ENCODE measurements around the gene SENP6. TPM values are rescaled to one million over a fixed set of nuclear protein-coding genes. Genes with fewer than 3 reads are reported as not detected.
"Not testable (repeated sequence)": the region's sequence is repeated elsewhere in the genome, so short reads cannot be mapped to it uniquely, and the experiment has no call there.

The SENP6 gene
- total RNA-seq, 2 donors from 2014 or later: 98.5 to 109 TPM

DNA sequence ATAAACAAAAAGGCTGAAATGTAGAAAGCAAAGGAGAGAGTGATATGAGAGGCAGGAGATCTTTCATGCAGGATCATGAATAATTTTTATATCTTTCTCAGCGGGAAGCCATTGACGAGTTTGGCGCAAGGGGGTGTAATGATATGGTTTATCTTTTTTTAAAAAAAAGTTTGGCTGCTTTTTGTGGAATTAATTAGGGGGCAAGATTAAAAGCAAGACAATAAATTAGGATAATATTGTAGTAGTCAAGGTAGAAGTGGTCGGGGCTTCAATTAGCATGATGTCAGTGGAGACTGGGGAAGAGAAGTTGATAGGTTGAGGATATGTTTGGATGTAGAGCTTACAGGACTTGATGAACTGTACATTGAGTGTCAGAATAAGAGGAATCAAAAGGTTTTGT is 4.0 kb downstream of the SENP6 start:
- no peak for DNase-seq (ENCODE audit: low spot score)
- intact Hi-C loops (cut with DNase I): no loop called here

DNA sequence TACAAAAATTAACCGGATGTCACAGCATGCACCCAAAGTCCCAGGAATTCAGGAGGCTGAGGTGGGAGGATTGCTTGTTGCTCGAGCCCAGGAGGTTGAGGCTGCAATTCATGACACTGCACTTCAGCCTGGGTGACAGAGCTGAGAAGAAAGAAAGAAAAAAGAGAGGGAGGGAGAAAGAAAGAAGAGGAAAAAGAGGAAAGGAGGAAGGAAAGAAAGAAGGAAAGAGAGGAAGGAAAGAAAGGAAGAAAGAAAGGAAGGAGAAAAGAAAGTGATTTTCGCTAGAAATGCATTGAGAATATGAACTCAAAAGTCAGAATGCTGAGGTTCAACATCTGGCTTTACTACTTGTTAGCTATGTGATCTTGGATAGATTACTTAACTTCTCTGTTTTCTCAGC is 6.6 kb downstream of the SENP6 start:
- intact Hi-C loops (cut with DNase I): no loop called here

DNA sequence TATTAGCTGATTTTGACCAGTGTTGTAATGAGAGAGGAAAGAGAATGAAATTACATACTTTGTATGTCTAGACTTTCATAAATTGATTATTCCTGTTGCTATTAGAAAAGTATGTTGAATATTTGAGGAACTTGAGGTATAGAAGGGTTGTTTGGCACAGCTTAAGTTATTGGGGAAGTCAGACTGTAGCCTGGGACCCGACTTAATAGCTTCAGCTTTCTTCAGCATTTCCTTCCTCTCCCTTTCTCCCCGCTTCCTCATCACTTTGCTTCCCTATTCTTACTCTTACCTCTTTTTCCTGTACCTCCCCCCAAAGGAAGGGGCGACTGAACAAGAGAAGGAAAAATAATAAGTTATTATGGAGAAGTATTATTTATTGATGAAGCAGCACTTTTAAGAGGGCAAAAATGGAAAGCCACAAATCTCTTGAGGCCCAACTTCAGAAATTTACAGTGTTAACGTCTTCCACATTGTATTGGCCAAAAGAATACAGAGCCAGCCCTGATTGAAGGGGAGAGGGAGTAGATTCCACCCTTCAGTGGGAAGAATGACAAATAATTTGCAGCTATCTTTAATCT is 7.4 kb downstream of the SENP6 start:
- DNase-seq (ENCODE audit: low spot score): no peak
- intact Hi-C loops (cut with DNase I): no loop called here

More for the DNA sequence above, 6.6 kb downstream of the SENP6 start:
- no peak for DNase-seq (ENCODE audit: low spot score)

DNA sequence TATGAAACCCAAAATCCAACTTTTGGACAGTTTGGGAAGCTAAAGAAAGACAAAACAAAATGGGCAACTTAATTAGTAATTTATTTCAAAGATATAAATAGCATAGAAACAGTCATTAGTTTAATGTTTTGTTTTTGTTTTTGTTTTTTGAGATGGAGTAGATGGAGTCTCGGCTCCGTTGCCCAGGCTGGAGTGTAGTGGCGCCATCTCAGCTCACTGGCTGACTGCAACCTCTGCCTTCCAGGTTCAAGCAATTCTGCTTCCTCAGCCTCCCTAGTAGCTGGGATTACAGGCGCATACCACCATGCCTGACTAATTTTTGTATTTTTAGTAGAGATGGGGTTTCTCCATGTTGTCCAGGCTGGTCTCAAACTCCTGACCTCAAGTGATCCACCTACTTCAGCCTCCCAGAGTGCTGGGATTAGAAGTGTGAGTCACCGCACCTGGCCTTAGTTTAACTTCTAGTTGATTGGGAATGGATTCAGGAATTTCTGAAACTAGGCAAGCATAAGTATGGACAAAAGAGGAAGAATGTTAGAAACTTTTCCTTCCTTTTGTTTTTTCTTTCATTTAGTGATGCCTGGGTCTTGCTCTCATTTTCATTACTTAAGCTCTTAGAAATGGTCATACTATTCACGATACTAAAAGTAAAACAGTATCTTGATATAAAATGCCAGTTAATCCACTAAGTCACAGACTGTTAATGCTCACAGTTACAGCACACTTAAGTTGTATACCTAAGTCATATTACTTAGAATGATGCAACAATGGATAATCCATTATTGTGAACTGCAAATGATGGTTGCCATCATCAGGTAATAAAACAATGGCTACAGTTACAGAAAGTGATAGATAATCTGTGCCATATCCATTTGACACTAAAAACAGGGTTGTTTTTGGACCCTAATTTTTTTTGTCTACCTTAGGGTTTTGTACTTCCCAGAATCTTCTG is 8.2 kb downstream of the SENP6 start:
- DNase-seq (ENCODE audit: low spot score): no peak
- intact Hi-C loops (cut with DNase I): no loop called here

DNA sequence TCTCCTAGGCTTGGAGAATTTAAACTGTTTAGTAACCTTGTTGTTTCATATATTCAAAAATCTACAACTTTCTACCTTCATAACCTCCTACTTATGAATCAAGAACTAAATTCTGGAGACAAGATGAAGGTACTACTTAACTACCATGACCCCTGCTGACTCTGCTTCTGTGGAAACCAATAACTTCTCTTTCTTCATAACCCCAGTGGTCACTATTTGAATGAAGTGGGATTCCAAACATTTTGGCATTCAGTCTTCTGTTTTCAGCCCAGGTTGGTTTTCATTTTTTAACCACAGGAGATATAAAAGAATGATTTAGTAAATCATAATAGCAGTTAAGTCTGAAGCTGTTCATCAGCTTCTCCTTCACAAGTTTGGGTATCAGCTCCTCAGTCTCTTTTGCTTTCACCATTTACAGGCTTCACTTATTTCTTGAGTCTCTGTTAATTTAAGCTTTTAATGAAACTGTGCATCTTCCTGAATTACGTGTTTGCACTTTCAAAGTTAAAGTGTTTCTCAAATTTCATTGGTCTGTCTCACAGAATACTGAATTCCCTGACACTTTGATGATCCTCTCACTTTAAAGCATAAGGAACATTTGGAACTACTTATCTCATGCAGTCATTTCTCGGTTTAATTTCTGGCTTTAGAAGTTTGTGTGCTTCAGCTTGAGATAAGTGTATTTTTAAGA is 9.5 kb downstream of the SENP6 start:
- no peak for DNase-seq (ENCODE audit: low spot score)
- intact Hi-C loops (cut with DNase I): no loop called here

DNA sequence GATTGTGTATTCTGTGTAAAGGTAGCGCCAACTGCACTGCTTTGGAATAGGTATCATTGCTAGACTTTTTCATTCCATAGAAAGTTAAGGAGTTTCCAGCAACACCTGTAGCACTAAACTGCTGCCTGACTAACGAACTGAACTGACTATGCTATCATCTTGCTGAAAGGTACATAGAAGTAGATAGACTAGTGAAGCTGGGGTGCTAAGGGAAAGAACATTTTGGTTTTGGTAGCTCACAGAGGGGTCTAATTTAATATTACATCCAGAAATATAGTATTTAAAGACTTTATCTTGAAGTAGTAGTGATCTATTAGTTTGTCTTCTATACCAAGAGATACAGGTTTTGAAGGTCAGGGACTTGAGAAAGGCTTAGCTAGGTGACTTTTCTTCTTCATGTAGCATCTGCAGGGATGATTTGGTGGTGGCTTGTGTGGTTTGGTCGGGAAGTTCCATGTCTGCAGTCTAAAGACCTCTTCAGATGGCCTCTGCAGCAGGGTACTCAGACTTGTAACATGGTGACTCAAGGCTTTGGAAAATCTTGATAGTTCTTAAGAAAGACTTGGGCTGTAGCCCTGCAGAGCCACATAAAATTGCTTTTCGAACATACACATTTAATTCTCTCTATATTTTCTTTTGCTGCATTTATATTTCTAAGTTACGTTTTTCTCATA is 10.2 kb downstream of the SENP6 start:
- DNase-seq (ENCODE audit: low spot score): no peak
- intact Hi-C loops (cut with DNase I): no loop called here

DNA sequence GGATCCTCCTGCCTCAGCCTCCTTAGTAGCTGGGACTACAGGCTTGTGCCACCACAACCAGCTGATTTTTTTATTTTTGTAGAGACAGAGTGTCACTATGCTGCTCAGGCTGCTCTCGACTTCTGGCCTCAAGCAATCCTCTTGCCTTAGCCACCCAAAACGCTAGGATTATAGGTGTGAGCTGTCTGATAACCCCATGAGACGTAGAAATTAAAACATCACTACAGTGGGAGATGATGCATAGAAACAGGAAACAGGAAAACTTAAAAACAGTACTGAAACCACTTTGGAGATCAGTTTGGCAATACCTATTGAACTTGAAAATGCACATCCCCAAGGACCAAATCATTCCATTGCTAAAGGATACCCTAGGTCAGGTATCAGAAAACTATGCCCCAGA is 10.8 kb downstream of the SENP6 start:
- intact Hi-C loops (cut with DNase I): no loop called here
- no peak for DNase-seq (ENCODE audit: low spot score)

DNA sequence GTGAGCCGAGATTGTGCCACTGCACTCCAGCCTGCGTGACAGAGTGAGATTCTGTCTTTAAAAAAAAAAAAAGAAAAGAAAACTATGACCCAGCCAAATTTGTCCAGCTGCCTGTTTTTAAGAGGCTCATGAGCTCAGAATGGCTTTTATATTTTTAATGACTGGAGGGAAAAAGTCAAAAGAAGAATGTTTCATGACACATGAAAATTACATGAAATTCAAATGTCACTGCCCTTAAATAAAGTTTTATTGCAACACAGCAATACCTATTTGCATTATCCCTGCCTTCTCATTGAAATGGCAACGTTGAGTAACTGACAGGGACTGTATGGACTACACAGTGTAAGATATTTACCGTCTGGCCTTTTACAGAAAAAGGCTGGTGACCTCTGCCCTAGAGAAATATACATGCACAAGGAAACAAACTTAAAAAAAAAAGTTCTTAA is 11.4 kb downstream of the SENP6 start:
- DNase-seq (ENCODE audit: low spot score): no peak
- intact Hi-C loops (cut with DNase I): no loop called here

DNA sequence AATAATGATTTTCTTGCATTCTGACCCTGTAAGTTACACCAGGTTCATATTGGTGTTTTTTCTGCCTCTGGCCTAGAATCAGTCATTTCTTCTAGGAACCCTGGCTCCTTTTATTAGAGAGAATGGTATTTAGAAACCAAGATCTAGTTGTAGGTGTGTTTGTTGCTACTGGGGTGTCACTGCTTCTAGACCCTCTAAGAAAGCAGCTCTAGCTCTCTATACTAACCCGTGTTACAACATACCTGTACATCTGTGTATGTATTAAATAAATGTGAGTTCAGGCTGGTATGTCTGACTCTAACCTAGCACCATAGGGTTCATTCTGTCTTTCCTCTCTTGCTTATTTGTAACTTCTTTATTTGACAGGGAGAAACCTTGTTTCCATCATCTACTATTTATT is 16.8 kb downstream of the SENP6 start:
- intact Hi-C loops (cut with DNase I): no loop called here
- no peak for DNase-seq (ENCODE audit: low spot score)

DNA sequence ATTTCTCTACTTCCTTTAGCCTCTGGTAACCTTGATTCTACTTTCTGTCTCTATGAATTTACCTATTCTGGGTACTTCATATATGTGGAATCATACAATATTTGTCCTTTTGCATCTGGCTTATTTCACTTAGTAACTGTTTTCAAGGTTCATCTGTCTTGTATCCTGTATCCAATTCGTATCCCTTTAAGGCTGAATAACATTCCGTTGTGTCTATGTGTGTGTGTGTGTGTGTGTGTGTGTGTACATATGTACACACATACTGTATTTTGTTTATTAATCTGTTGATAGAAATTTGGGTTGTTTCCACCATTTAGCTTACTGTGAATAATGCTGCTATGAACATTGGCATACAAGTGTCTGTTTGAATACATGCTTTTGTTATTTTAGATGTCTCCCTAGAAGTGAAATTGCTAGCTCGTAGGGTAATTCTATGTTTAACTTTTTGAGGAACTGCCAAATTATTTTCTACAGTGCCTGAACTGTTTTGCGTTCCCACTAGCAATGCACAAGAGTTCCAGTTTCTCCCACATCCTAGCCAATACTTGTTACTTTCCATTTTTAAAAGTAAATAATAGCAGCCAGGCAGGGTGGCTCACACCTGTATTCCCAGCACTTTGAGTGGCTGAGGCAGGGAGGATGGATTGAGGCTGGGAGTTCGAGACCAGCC is 17.7 kb downstream of the SENP6 start:
- no peak for DNase-seq (ENCODE audit: low spot score)
- intact Hi-C loops (cut with DNase I): no loop called here

DNA sequence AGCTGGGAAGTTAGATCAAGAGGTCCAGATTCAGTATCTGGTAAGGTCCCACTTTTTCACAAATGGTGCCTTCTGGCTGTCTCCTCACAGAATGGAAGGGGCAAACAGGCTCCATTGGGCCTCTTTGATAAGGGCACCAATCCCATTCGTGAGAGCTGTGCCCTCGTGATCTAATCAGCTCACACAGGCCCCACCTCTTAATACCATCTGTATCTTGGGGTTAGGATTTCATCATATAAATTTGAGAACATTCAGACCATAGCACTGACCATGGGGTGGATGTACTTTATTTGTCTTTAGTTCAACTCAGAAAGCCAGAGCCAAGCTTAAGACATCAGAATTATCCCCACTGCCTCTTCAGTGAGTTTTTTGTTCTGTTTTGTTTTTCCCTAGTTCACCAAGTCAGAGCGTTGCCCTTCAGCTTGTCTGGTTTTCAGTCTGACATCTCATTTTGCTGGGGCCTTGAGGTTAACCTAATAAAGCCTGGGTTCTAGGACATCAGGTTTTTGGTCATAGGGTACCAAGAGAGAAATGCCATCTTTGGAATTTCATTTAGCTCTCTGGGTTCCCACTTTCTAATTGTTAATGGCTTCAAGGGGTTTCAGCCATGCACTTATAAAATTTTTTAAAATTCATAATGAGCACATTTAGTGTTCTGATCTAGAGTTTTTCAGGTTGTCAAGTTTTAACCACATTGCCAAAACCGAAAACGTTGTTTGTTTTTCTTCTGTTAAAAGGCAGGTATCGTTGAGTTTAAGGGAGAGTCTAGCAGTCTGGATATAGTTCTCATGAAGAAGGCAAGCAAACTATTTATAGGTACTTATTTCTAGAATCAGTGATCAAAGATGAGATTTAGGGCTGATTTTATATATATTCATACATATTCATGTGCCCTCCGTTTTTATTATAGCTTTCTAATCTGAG is 19.0 kb downstream of the SENP6 start:
- intact Hi-C loops (cut with DNase I): no loop called here
- DNase-seq (ENCODE audit: low spot score): no peak

DNA sequence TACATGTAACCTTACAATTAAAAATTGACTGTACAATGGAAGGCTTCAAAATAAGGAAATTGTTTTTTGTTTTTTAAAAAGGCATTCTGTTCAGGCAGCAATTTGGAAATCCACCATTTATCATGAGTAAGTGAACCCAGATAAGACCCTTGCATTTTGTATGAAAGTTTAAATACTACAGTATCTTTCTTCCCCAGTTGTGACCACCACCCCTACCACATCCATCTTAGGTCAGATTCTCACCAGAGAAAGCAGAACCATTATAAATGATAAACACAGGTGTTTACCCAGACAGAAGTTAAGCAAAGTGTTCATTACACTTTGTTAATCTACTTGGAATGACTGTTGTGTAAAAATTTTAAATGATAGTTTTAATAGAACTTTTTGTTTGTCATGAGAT is 20.2 kb downstream of the SENP6 start:
- DNase-seq (ENCODE audit: low spot score): no peak
- intact Hi-C loops (cut with DNase I): no loop called here

DNA sequence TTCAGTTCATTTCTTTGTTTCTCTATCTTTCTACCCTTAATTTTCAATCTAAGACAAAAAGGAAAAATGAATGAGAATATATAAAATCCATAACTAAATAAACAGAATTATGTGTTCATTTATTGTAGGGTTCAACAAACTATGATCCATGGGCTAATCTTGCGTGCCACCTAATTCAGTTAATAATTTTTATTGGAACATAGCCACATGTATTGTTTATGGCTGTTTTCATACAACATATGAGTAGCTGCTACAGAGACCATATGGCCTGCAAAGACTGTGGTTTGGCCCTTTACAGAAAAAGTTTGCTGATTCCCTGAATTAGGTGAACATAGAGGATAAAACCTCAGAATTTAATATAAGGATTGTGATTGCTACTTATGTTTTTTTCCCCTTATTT is 21.8 kb downstream of the SENP6 start:
- intact Hi-C loops (cut with DNase I): no loop called here
- DNase-seq (ENCODE audit: low spot score): no peak

DNA sequence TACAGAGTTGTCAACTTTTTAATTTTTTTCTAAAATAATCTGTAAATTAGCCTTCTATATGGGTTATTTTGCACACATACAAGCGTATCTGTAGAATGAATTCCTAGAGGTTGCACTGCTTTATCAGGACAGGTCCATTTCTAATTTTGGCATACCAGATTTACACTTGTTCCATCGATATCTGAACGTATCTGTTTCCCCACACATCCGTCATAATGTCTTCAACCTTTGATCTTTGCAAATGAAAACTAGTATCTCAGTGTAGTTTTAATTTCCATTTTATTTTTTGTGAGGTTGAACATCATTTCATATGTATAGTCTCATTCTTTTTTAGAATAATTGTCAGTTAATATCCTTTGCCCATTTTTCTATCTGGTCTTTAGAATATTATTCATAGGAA is 22.7 kb downstream of the SENP6 start:
- intact Hi-C loops (cut with DNase I): no loop called here
- DNase-seq (ENCODE audit: low spot score): no peak

DNA sequence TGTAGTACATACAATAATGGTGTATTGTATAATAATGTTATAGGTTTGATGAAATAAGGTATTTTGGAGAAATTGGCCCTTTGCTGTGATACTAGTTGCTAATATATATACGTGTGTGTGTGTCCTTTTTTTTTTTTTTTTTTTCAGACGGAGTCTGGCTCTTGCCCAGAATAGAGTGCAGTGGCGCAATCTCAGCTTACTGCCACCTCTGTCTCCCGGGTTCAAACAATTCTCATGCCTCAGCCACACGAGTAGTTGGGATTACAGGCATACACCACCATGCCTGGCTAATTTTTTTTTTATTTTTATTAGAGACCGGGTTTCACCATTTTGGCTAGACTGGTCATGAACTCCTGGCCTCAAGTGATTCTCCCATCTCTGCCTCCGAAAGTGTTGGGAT is 23.3 kb downstream of the SENP6 start:
- intact Hi-C loops (cut with DNase I): no loop called here
- DNase-seq (ENCODE audit: low spot score): no peak

DNA sequence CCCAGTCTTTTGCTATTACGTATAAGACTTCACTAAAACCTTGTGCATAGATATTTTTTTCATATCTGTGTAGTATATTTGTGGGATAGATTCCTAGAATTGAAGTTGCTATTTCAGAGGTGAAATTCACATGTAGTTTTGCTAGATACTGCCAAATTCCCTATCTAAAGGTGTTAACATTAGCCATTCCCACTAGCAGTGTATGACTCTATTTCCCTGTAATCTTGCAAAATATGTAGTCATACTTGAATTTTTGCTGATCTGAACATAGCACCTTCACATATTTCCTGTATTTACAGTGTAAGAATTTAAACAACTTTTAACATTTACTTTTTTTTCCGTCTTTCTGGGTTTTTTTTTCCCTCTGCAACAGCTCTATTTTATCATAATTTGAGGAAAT is 24.9 kb downstream of the SENP6 start:
- intact Hi-C loops (cut with DNase I): no loop called here
- DNase-seq (ENCODE audit: low spot score): no peak

DNA sequence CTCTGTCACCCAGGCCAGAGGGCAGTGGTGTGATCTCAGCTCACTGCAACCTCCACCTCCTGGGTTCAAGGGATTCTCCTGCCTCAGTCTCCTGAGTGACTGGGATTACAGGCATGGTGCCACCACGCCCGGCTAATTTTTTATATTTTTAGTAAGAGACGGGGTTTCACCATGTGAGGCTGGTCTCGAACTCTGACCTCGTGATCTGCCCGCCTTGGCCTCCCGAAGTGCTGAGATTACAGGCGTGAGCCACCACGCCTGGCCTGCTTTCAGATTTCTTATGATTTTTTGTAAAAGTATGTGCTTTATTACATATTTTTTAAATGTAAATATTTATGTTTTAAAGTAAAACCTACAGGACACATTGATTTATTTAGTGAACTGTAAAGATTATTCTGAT is 26.0 kb downstream of the SENP6 start:
- intact Hi-C loops (cut with DNase I): not testable (repeated sequence)
- peak; percentile 52 for DNase-seq (ENCODE audit: low spot score)
